Measurements from ENCODE around the gene HSD17B1. TPM values are rescaled to one million over a fixed set of nuclear protein-coding genes. Genes with fewer than 3 reads are reported as not detected.
A peak's percentile ranks its signal among the peaks of the same experiment; 100 is the strongest.

The HSD17B1 gene
- total and polyA plus RNA-seq, 2 of the 13 experiments (the other 11 are each of a cell fraction or from before 2014, with no cell fraction given), result 0.54 to 0.93 TPM

DNA sequence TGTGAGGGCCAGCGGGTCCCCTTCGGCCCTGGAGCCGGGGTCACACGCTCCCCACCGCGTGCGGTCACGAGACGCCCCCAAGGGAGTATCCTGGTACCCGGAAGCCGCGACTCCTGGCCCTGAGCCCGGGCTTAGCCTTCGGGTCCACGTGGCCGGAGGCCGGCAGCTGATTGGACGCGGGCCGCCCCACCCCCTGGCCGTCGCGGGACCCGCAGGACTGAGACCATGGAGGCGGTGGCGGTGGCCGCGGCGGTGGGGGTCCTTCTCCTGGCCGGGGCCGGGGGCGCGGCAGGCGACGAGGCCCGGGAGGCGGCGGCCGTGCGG lies 16.7 kb upstream of the HSD17B1 start, which contains the start of gene NAGLU (continued):
- TF ChIP-seq, protein P1, sequence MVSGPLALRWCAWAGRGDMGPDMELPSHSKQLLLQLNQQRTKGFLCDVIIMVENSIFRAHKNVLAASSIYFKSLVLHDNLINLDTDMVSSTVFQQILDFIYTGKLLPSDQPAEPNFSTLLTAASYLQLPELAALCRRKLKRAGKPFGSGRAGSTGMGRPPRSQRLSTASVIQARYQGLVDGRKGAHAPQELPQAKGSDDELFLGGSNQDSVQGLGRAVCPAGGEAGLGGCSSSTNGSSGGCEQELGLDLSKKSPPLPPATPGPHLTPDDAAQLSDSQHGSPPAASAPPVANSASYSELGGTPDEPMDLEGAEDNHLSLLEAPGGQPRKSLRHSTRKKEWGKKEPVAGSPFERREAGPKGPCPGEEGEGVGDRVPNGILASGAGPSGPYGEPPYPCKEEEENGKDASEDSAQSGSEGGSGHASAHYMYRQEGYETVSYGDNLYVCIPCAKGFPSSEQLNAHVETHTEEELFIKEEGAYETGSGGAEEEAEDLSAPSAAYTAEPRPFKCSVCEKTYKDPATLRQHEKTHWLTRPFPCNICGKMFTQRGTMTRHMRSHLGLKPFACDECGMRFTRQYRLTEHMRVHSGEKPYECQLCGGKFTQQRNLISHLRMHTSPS (CRISPR knock-in tag; IDR thresholded peaks at IDR 0.05; ENCODE audit: low read depth), result no peak
- TF ChIP-seq, protein P2, sequence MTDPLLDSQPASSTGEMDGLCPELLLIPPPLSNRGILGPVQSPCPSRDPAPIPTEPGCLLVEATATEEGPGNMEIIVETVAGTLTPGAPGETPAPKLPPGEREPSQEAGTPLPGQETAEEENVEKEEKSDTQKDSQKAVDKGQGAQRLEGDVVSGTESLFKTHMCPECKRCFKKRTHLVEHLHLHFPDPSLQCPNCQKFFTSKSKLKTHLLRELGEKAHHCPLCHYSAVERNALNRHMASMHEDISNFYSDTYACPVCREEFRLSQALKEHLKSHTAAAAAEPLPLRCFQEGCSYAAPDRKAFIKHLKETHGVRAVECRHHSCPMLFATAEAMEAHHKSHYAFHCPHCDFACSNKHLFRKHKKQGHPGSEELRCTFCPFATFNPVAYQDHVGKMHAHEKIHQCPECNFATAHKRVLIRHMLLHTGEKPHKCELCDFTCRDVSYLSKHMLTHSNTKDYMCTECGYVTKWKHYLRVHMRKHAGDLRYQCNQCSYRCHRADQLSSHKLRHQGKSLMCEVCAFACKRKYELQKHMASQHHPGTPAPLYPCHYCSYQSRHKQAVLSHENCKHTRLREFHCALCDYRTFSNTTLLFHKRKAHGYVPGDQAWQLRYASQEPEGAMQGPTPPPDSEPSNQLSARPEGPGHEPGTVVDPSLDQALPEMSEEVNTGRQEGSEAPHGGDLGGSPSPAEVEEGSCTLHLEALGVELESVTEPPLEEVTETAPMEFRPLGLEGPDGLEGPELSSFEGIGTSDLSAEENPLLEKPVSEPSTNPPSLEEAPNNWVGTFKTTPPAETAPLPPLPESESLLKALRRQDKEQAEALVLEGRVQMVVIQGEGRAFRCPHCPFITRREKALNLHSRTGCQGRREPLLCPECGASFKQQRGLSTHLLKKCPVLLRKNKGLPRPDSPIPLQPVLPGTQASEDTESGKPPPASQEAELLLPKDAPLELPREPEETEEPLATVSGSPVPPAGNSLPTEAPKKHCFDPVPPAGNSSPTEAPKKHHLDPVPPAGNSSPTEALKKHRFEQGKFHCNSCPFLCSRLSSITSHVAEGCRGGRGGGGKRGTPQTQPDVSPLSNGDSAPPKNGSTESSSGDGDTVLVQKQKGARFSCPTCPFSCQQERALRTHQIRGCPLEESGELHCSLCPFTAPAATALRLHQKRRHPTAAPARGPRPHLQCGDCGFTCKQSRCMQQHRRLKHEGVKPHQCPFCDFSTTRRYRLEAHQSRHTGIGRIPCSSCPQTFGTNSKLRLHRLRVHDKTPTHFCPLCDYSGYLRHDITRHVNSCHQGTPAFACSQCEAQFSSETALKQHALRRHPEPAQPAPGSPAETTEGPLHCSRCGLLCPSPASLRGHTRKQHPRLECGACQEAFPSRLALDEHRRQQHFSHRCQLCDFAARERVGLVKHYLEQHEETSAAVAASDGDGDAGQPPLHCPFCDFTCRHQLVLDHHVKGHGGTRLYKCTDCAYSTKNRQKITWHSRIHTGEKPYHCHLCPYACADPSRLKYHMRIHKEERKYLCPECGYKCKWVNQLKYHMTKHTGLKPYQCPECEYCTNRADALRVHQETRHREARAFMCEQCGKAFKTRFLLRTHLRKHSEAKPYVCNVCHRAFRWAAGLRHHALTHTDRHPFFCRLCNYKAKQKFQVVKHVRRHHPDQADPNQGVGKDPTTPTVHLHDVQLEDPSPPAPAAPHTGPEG (CRISPR knock-in tag; IDR thresholded peaks at IDR 0.05), result no peak
- TF ChIP-seq ZNF879 (CRISPR knock-in tag; IDR thresholded peaks at IDR 0.05) (0 out of 2 replicates have a peak, but pooled peaks have one; percentile 7), RXRA (CRISPR knock-in tag; IDR thresholded peaks at IDR 0.05) (peak; percentile 58; the same call in 1 of the 2 replicates), MLLT10 (CRISPR knock-in tag; IDR thresholded peaks at IDR 0.05) (no peak), RFXANK (CRISPR knock-in tag; IDR thresholded peaks at IDR 0.05) (no peak), ZNF292 (CRISPR knock-in tag; IDR thresholded peaks at IDR 0.05; ENCODE audit: borderline replicate concordance, low read depth) (no peak), ZNF382 (CRISPR knock-in tag; IDR thresholded peaks at IDR 0.05; ENCODE audit: borderline replicate concordance) (no peak), MEIS1 (CRISPR knock-in tag; IDR thresholded peaks at IDR 0.05; ENCODE audit: borderline replicate concordance) (no peak; the same call in 1 of the 2 replicates), MBNL3 (CRISPR knock-in tag; conservative IDR thresholded peaks at IDR 0.05) (no peak), ZNF33A (CRISPR knock-in tag; IDR thresholded peaks at IDR 0.05; ENCODE audit: borderline replicate concordance) (no peak; the same call in 1 of the 2 replicates), NFKBIZ (CRISPR knock-in tag; IDR thresholded peaks at IDR 0.05) (no peak), TBP (CRISPR knock-in tag; IDR thresholded peaks at IDR 0.05) (no peak), ZNF7 (CRISPR knock-in tag; IDR thresholded peaks at IDR 0.05) (no peak), MAFF (IDR thresholded peaks at IDR 0.05; ENCODE audit: low read depth, low read length) (no peak)
- TF ChIP-seq, protein P3, sequence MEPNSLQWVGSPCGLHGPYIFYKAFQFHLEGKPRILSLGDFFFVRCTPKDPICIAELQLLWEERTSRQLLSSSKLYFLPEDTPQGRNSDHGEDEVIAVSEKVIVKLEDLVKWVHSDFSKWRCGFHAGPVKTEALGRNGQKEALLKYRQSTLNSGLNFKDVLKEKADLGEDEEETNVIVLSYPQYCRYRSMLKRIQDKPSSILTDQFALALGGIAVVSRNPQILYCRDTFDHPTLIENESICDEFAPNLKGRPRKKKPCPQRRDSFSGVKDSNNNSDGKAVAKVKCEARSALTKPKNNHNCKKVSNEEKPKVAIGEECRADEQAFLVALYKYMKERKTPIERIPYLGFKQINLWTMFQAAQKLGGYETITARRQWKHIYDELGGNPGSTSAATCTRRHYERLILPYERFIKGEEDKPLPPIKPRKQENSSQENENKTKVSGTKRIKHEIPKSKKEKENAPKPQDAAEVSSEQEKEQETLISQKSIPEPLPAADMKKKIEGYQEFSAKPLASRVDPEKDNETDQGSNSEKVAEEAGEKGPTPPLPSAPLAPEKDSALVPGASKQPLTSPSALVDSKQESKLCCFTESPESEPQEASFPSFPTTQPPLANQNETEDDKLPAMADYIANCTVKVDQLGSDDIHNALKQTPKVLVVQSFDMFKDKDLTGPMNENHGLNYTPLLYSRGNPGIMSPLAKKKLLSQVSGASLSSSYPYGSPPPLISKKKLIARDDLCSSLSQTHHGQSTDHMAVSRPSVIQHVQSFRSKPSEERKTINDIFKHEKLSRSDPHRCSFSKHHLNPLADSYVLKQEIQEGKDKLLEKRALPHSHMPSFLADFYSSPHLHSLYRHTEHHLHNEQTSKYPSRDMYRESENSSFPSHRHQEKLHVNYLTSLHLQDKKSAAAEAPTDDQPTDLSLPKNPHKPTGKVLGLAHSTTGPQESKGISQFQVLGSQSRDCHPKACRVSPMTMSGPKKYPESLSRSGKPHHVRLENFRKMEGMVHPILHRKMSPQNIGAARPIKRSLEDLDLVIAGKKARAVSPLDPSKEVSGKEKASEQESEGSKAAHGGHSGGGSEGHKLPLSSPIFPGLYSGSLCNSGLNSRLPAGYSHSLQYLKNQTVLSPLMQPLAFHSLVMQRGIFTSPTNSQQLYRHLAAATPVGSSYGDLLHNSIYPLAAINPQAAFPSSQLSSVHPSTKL (CRISPR knock-in tag; IDR thresholded peaks at IDR 0.05), result peak; percentile 86
- TF ChIP-seq, protein P4, sequence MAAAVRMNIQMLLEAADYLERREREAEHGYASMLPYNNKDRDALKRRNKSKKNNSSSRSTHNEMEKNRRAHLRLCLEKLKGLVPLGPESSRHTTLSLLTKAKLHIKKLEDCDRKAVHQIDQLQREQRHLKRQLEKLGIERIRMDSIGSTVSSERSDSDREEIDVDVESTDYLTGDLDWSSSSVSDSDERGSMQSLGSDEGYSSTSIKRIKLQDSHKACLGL (CRISPR knock-in tag; IDR thresholded peaks at IDR 0.05), result peak; percentile 61; the same call in 1 of the 2 replicates
- TF ChIP-seq, protein P5, sequence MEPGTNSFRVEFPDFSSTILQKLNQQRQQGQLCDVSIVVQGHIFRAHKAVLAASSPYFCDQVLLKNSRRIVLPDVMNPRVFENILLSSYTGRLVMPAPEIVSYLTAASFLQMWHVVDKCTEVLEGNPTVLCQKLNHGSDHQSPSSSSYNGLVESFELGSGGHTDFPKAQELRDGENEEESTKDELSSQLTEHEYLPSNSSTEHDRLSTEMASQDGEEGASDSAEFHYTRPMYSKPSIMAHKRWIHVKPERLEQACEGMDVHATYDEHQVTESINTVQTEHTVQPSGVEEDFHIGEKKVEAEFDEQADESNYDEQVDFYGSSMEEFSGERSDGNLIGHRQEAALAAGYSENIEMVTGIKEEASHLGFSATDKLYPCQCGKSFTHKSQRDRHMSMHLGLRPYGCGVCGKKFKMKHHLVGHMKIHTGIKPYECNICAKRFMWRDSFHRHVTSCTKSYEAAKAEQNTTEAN (CRISPR knock-in tag; conservative IDR thresholded peaks at IDR 0.05), result peak; percentile 89
